HCT116 (cell line): ENCODE measurements around the gene MME.

Experiments used
- ATF3 ChIP-seq: IDR thresholded peaks from 2 replicates; pipeline ENCODE4 v1.6.1; 2012
- CTCF ChIP-seq, 3 experiments: fragments of 200-600 bp in 1 of 3; sonication (generic) in 1 of 3; IDR thresholded peaks in 2 of 3; conservative IDR thresholded peaks in 1 of 3; 2 replicates each; pipeline ENCODE4 v1.5.1; 2012 to 2017; ENCODE audit warnings: low read depth in 2 of 3, low read length in 2 of 3, antibody characterized with exemption in 1 of 3, borderline replicate concordance in 1 of 3, control low read depth in 1 of 3, mild to moderate bottlenecking in 1 of 3, mixed read lengths in 1 of 3, mixed run types in 1 of 3, moderate library complexity in 1 of 3; ENCODE audit not compliant: insufficient read depth in 1 of 3
- EGR1 ChIP-seq: IDR thresholded peaks from 2 replicates; pipeline ENCODE4 v1.6.1; 2012; ENCODE audit warnings: low read depth
- EZH2 ChIP-seq: fragments of 200-600 bp; sonication (generic); IDR thresholded peaks from 2 replicates; pipeline ENCODE4 v1.6.1; 2017; ENCODE audit warnings: antibody characterized with exemption, mixed run types
- POLR2AphosphoS5 ChIP-seq: IDR thresholded peaks from 2 replicates; pipeline ENCODE4 v1.6.1; 2011; ENCODE audit warnings: mild to moderate bottlenecking, low read depth, low read length, moderate library complexity
- SIN3A ChIP-seq: IDR thresholded peaks from 2 replicates; pipeline ENCODE4 v1.6.1; 2012; ENCODE audit warnings: low read depth
- SP1 ChIP-seq: IDR thresholded peaks from 2 replicates; pipeline ENCODE4 v1.6.1; 2012; ENCODE audit warnings: low read depth
- ZFX ChIP-seq: fragments of 450-650 bp; IDR thresholded peaks from 2 replicates; pipeline ENCODE4 v1.6.1; 2017
- TF ChIP-seq, protein P1 (sequence below): IDR thresholded peaks from 2 replicates; pipeline ENCODE4 v1.6.1; 2012

DNA sequence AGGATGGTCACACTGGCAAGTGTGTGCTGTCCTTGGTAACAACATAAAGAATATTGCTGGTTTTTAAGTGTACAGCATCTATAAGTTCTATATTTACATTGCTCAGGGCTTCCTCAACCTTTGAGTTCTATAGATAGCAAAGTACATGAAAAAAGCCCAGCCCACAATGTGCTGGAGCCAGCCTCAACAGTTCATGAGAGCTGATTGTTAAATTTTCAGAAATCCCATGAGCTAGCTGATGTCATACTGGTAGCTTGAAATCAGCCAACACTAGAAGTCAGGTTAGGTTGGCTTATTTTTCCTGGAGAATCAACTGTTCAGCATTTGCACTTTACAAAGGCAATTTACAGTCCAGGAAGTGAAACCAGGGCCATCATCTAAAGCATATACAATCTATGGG lies 110.6 kb downstream of the MME start:
- TF ChIP-seq, protein P1, sequence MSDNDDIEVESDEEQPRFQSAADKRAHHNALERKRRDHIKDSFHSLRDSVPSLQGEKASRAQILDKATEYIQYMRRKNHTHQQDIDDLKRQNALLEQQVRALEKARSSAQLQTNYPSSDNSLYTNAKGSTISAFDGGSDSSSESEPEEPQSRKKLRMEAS, result no peak
- TF ChIP-seq CTCF (IDR thresholded peaks at IDR 0.05 in 2 of 3, conservative IDR thresholded peaks at IDR 0.05 in 1 of 3; ENCODE audit: borderline replicate concordance in 1 of 3, insufficient read depth in 1 of 3, low read depth in 2 of 3, low read length in 2 of 3) (no peak), EZH2 (no peak), ATF3 (no peak), SIN3A (no peak), ZFX (no peak), EGR1 (no peak), POLR2AphosphoS5 (no peak), SP1 (no peak)
